Kidney epithelial cell (primary cell): ENCODE measurements around the gene ZNF679. TPM values are rescaled to one million over a fixed set of nuclear protein-coding genes. Genes with fewer than 3 reads are reported as not detected.
"Not testable (repeated sequence)": the region's sequence is repeated elsewhere in the genome, so short reads cannot be mapped to it uniquely, and the experiment has no call there.

ENCODE experiments used
- DNase-seq: peaks from one replicate; pipeline ENCODE4 v3.0.0-alpha.2; 2010; ENCODE audit warnings: low read depth
- H3K27me3 ChIP-seq: 2 replicates; pipeline ENCODE4 v1.6.0; 2011; ENCODE audit warnings: low read length; ENCODE audit not compliant: control insufficient read depth, insufficient read depth
- H3K36me3 ChIP-seq: 2 replicates; pipeline ENCODE4 v1.5.1; 2011; ENCODE audit warnings: low read length; ENCODE audit not compliant: control insufficient read depth, insufficient read depth
- H3K4me3 ChIP-seq: 2 replicates; pipeline ENCODE4 v1.5.1; 2011; ENCODE audit warnings: low read depth, mild to moderate bottlenecking, control low read depth, low read length
- total RNA-seq: library from RNA; depleted of rRNA; stranded (reverse); fragments of >200 nt; gene quantifications from 2 replicates; pipeline ENCODE4 v1.2.3, GENCODE V29; 2015
- TF ChIP-seq, protein P1 (sequence below): IDR thresholded peaks from 2 replicates; pipeline ENCODE4 v1.5.1; 2011; ENCODE audit warnings: mild to moderate bottlenecking, moderate library complexity, low read length, control low read depth, inconsistent platforms; ENCODE audit not compliant: insufficient read depth, poor library complexity, severe bottlenecking

ZNF679 gene
- total RNA-seq, 1 donor from 2014 or later: not detected

DNA sequence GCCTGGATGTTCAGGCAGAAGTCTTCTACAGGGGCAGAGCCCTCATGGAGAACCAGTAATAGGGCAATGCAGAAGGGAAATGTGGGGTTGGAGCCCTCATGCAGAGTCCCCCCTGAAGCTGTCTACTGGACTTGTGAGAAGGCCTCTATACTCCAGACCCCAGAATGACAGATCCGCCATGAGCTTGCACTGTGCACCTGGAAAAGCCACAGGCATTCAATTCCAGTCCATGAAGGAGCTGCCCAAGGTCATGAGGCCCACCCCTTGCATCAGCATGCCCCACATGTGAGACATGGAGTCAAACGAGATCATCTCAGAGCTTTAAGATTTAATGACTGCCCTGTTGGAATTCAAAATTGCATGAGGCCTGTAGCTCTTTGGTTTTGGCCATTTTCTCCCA is 4.9 kb upstream of the ZNF679 start:
- TF ChIP-seq, protein P1, sequence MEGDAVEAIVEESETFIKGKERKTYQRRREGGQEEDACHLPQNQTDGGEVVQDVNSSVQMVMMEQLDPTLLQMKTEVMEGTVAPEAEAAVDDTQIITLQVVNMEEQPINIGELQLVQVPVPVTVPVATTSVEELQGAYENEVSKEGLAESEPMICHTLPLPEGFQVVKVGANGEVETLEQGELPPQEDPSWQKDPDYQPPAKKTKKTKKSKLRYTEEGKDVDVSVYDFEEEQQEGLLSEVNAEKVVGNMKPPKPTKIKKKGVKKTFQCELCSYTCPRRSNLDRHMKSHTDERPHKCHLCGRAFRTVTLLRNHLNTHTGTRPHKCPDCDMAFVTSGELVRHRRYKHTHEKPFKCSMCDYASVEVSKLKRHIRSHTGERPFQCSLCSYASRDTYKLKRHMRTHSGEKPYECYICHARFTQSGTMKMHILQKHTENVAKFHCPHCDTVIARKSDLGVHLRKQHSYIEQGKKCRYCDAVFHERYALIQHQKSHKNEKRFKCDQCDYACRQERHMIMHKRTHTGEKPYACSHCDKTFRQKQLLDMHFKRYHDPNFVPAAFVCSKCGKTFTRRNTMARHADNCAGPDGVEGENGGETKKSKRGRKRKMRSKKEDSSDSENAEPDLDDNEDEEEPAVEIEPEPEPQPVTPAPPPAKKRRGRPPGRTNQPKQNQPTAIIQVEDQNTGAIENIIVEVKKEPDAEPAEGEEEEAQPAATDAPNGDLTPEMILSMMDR: no peak
- no peak for DNase-seq
- H3K4me3 ChIP-seq: no peak overlapping the region
- no peaks in the 10 kb centered on the region for H3K27me3 ChIP-seq
- no peaks in the 10 kb centered on the region for H3K36me3 ChIP-seq

DNA sequence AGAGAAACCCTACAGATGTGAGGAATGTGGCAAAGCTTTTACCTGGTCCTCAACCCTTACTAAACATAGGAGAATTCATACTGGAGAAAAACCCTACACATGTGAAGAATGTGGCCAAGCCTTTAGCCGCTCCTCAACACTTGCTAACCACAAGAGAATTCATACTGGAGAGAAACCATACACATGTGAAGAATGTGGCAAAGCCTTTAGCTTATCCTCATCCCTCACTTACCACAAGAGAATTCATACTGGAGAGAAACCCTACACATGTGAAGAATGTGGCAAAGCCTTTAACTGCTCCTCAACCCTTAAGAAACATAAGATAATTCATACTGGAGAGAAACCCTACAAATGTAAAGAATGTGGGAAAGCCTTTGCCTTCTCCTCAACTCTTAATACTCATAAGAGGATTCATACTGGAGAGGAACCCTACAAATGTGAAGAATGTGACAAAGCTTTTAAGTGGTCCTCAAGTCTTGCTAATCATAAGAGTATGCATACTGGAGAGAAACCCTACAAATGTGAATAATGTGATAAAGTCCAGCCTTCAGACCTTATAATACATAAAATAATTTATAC is 38.2 kb downstream of the ZNF679 start:
- Histone ChIP-seq H3K4me3 (no peak overlapping the region), H3K36me3 (no peaks in the 10 kb centered on the region), H3K27me3 (no peaks in the 10 kb centered on the region)
- TF ChIP-seq, protein P1: no peak
- DNase-seq: no peak

DNA sequence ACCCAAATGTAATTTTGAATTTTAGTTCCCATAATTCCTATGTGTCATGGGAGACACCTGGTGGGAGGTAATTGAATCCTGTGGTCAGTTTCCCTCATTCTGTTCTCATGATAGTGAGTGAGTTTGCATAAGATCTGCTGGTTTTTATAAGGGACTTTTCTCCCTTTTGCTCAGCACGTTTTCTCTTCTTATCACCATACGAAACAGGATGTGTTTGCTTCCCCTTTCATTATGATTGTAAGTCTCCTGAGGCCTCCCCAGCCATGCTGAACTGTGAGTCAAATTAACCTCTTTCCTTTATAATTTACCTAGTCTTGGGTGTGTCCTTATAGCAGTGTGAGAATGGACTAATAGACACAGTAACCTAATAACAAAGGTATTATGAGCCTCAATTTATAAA is 49.4 kb downstream of the ZNF679 start:
- Histone ChIP-seq H3K4me3 (no peak overlapping the region), H3K27me3 (no peaks in the 10 kb centered on the region), H3K36me3 (no peaks in the 10 kb centered on the region)
- TF ChIP-seq, protein P1: no peak
- no peak for DNase-seq

DNA sequence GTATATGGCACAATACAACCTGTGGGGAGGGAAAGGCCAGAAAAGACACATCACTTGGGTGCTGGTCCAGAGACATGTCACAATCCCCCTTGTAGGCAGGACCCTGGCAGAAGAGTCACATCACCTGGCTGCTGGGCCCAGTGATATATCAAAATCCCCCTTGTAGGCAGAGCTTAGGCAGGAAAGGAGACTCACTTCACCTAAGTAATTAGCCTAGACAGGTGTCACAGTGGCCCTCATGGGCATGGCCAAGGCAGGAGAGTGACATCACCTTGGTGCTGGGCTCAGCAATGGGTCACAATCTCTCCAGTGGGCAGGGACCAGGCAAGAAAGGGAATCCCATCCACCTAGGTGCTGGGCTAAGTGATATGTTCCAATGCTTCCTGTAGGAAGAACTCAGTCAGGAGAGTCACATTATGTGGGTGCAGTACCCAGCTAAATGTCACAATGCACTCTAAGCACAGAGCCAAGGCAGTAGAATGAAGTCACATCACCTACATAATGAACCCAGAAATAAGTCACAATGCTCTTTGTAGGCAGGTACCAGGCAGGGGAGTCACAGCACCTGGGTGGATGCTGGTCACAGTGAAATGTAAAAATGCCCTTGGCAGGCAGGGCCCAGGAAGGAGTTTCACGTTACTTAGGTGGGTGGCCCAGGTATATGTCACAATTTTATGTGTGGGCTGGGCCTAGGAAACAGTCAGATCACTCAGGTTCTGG is 66.6 kb downstream of the ZNF679 start:
- no peak for DNase-seq
- Histone ChIP-seq H3K36me3 (no peaks in the 10 kb centered on the region), H3K27me3 (no peaks in the 10 kb centered on the region), H3K4me3 (no peak overlapping the region)
- TF ChIP-seq, protein P1: no peak

DNA sequence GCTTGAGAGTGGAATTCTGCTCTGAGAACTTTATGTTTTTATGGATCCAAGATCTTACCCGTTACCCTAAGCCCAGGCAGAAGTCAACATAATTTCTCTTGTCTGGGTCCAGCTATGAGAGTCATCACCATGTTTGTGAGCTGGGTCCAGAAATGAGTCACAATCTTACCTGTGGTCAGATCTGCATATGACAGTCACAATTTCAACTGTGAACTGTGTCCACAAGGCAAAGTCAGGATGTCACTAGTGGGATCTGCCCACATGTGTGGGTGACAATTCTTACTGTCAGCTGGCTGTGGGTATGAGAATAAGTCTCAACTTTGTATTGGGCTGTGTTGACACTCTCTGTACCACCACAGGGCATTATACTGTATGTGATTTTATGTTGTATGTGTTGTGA is 69.1 kb downstream of the ZNF679 start:
- not testable (repeated sequence) for H3K4me3 ChIP-seq, H3K36me3 ChIP-seq, DNase-seq, H3K27me3 ChIP-seq

DNA sequence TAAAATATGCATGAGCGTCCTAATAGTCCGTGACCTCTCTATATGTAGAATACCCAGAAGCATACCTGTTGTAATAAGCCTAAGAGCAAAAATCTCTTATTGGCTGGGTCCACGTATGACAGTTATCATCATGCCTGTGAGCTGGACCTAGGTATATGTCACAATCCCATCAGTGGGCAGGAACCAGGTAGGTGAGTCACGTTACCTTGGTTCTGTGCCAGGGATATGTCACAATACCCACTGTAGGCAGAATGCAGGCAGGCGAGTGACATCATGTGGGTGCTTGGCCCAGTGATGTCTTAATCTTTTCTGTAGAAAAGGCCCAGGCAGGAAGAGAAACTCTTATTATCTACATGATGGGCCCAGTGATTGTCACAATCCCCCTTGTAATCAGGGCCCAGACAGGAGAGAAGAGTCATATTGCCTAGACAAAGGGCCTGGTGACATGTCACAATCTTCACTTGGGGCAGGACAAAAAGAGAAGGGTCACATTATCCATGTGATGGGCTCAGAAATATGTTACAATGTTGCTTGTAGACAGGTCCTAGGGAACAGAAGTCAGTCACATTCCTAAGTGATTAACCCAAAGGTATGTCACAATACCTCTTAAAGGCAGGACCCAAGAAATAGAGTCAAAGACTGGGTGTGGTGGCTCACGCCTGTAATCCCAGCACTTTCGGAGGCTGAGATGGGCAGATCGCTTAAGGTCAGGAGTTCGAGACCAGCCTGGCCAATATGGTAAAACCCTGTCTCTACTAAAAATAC is 72.5 kb downstream of the ZNF679 start:
- no peaks in the 10 kb centered on the region for H3K36me3 ChIP-seq
- no peak for DNase-seq
- no peaks in the 10 kb centered on the region for H3K27me3 ChIP-seq
- TF ChIP-seq, protein P1: no peak
- H3K4me3 ChIP-seq: no peak overlapping the region
